Breast epithelium (tissue), 3 donors: Measurements from ENCODE around the gene GRPEL2.

Source experiments
- POLR2A ChIP-seq: fragments of 450-650 bp; IDR thresholded peaks from one replicate; pipeline ENCODE4 v1.6.1; 2016; ENCODE audit warnings: antibody characterized with exemption, mild to moderate bottlenecking, moderate library complexity
- POLR2AphosphoS5 ChIP-seq, 3 donors: sonication (generic); formaldehyde crosslinking; IDR thresholded peaks; one replicate each; pipeline ENCODE4 v1.6.1; 2017; ENCODE audit warnings: antibody characterized with exemption in 3 of 3

- TF ChIP-seq POLR2AphosphoS5 (IDR thresholded peaks at IDR 0.05) (no peak), POLR2A (no peak)
Measured at GRCh38 chr5:149370878-149371277, 25.6 kb downstream of the GRPEL2 start.
